ENCODE results near the gene DACH1.

DACH1 gene

DNA sequence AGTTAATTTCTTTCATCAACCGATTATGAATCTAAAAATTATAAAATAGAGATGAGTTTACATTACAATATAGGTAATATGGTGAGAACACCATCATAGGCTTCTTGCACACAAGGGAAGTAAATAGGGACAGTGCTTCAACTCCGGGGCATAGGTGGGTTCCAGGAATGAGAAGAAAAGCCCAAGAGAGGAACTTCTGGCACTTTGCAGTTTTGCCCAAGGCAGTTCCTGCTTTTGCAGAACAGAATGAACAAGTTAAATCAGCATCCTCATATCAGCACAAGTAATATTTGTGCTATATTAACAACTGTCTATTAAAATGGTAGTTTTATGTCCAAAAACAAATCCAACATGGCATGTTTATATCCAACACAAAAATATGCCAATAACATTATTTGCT lies 60.1 kb downstream of the DACH1 start:
- no peak overlapping the region for H3K4me3 ChIP-seq (ENCODE audit: low read depth, low read length)
- no peak for TF ChIP-seq MYC (IDR thresholded peaks at IDR 0.05; ENCODE audit: low read depth, low read length)
- TF ChIP-seq, protein P1, sequence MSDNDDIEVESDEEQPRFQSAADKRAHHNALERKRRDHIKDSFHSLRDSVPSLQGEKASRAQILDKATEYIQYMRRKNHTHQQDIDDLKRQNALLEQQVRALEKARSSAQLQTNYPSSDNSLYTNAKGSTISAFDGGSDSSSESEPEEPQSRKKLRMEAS (IDR thresholded peaks at IDR 0.05; ENCODE audit: low read depth, low read length), result no peak
- TF ChIP-seq, protein P2, sequence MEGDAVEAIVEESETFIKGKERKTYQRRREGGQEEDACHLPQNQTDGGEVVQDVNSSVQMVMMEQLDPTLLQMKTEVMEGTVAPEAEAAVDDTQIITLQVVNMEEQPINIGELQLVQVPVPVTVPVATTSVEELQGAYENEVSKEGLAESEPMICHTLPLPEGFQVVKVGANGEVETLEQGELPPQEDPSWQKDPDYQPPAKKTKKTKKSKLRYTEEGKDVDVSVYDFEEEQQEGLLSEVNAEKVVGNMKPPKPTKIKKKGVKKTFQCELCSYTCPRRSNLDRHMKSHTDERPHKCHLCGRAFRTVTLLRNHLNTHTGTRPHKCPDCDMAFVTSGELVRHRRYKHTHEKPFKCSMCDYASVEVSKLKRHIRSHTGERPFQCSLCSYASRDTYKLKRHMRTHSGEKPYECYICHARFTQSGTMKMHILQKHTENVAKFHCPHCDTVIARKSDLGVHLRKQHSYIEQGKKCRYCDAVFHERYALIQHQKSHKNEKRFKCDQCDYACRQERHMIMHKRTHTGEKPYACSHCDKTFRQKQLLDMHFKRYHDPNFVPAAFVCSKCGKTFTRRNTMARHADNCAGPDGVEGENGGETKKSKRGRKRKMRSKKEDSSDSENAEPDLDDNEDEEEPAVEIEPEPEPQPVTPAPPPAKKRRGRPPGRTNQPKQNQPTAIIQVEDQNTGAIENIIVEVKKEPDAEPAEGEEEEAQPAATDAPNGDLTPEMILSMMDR (IDR thresholded peaks at IDR 0.05; ENCODE audit: low read depth, low read length), result no peak
- TF ChIP-seq POLR2A (IDR thresholded peaks at IDR 0.05; ENCODE audit: extremely low read depth, insufficient read length), result no peak
- peak; percentile 66 for DNase-seq (ENCODE audit: low read depth)

DNA sequence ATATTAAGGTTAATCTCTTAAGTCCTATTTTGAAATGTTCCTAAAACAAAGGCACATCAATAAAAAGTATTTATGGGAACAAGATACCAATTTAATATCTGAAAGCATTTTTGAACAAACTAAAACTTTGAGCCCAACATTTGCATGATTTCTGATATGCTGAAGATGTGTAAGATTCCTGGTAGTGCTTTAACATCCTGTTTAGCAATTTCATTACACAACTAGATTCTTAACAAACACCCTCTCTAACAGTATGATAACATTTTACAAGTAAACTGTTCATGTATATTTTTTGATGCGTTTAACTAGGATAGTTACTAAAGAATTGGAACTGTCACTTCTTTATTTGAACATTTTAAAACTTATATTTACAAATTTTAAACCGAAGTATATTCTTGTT lies 63.9 kb downstream of the DACH1 start:
- peak overlapping the region; percentile 22 for H3K4me3 ChIP-seq (ENCODE audit: low read depth, low read length)
- DNase-seq (ENCODE audit: low read depth), result peak; percentile 72
- TF ChIP-seq, protein P2 (IDR thresholded peaks at IDR 0.05; ENCODE audit: low read depth, low read length), result no peak
- TF ChIP-seq MYC (IDR thresholded peaks at IDR 0.05; ENCODE audit: low read depth, low read length) (peak; percentile 31; the same call in 1 of the 2 replicates), POLR2A (IDR thresholded peaks at IDR 0.05; ENCODE audit: extremely low read depth, insufficient read length) (no peak)
- TF ChIP-seq, protein P1 (IDR thresholded peaks at IDR 0.05; ENCODE audit: low read depth, low read length), result no peak

DNA sequence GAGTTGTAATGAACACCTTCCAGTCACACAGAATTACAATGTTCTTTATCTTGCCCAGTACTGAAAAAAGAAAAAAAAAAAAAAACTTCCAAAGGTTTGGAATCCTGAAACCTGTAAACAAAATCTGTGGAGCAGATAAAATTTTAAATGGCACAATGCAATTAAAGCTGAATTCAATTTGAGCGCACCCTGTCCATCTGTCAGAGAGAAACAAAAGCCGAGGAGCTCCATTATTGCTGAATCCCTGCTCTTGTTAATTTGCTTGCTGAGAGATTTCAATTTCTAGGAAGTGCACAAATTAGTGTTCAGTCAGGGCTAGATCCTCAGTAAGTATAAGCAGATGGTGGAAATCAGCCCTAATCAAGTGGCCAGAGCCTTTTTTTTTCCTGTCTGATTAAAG lies 65.2 kb downstream of the DACH1 start:
- TF ChIP-seq POLR2A (IDR thresholded peaks at IDR 0.05; ENCODE audit: extremely low read depth, insufficient read length), result no peak
- no peak for TF ChIP-seq MYC (IDR thresholded peaks at IDR 0.05; ENCODE audit: low read depth, low read length)
- TF ChIP-seq, protein P1 (IDR thresholded peaks at IDR 0.05; ENCODE audit: low read depth, low read length), result no peak
- TF ChIP-seq, protein P2 (IDR thresholded peaks at IDR 0.05; ENCODE audit: low read depth, low read length), result no peak
- H3K4me3 ChIP-seq (ENCODE audit: low read depth, low read length), result no peak overlapping the region
- peak; percentile 51 for DNase-seq (ENCODE audit: low read depth)

DNA sequence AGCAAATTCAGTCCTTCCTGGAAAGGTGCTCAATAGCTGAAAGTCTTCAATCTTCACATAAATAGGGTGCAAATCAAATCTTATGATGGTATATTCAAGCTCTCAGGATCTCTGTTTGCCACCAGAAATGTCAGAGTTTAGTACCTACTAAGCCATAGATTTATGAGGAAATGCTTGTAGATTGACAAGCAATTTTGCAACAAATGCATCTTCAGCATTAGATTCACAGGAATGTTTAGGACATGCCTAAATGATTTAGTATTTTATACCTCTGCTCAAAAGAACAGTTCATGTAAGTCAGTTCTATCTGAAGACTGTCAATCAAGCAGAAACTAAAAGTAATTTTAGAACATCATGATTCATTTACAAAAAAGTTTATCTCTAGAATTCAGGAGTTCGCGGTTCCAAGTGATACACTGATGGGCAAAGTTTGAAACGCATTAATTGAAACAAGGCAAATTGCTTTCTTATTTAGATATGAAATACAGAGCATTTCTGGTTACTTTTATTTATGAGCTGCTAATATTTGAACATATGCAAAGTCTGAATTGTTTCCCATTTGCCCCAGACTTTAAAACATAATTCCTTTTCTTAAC lies 65.7 kb downstream of the DACH1 start:
- TF ChIP-seq, protein P1 (IDR thresholded peaks at IDR 0.05; ENCODE audit: low read depth, low read length), result no peak
- no peak for TF ChIP-seq POLR2A (IDR thresholded peaks at IDR 0.05; ENCODE audit: extremely low read depth, insufficient read length)
- no peak for TF ChIP-seq MYC (IDR thresholded peaks at IDR 0.05; ENCODE audit: low read depth, low read length)
- TF ChIP-seq, protein P2 (IDR thresholded peaks at IDR 0.05; ENCODE audit: low read depth, low read length), result no peak
- no peak overlapping the region for H3K4me3 ChIP-seq (ENCODE audit: low read depth, low read length)
- no peak for DNase-seq (ENCODE audit: low read depth)

DNA sequence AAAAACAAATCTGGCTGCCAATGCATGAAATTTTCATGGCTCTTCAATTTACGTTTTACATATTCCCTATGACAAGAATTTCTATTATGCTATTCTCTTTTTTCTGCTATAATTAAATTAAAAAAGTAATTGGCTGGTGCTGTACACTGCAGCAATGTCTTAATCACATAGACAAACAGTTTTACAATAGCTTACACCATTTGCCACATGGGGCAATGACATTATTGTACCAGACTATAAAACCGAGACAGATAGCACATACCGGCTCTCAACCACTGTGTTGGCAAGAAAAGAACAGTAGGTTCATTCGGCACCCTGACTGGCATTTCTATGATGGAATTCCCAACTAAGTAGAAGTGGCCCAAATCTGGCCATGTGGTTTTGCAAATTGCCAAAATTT lies 67.7 kb downstream of the DACH1 start:
- TF ChIP-seq MYC (IDR thresholded peaks at IDR 0.05; ENCODE audit: low read depth, low read length) (no peak), POLR2A (IDR thresholded peaks at IDR 0.05; ENCODE audit: extremely low read depth, insufficient read length) (no peak)
- TF ChIP-seq, protein P2 (IDR thresholded peaks at IDR 0.05; ENCODE audit: low read depth, low read length), result no peak
- TF ChIP-seq, protein P1 (IDR thresholded peaks at IDR 0.05; ENCODE audit: low read depth, low read length), result no peak
- no peak overlapping the region for H3K4me3 ChIP-seq (ENCODE audit: low read depth, low read length)
- no peak for DNase-seq (ENCODE audit: low read depth)

Measured in NB4 (cell line).